Endodermal cell (in vitro differentiated cells): ENCODE results near the gene PCDHA1. TPM values are rescaled to one million over a fixed set of nuclear protein-coding genes. Genes with fewer than 3 reads are reported as not detected.
A peak's percentile ranks its signal among the peaks of the same experiment; 100 is the strongest.

ENCODE experiments used
- DNase-seq: peaks from one replicate; pipeline ENCODE4 v3.0.0-alpha.2; 2017
- H3K27ac ChIP-seq: 2 replicates; pipeline ENCODE4 v1.5.1; 2013; ENCODE audit warnings: mild to moderate bottlenecking, low read depth, low read length, moderate library complexity
- H3K27me3 ChIP-seq: 2 replicates; pipeline ENCODE4 v1.6.1; 2013; ENCODE audit warnings: mild to moderate bottlenecking, low read length, moderate library complexity; ENCODE audit not compliant: insufficient read depth, control insufficient read depth, poor library complexity, severe bottlenecking
- H3K36me3 ChIP-seq: 2 replicates; pipeline ENCODE4 v1.7.0; 2013; ENCODE audit warnings: mild to moderate bottlenecking, low read length, moderate library complexity; ENCODE audit not compliant: control insufficient read depth, insufficient read depth
- H3K4me1 ChIP-seq: one replicate; pipeline ENCODE4 v1.7.0; 2013; ENCODE audit warnings: low read length; ENCODE audit not compliant: control insufficient read depth, insufficient read depth
- H3K4me3 ChIP-seq: 2 replicates; pipeline ENCODE4 v1.5.1; 2013; ENCODE audit warnings: mild to moderate bottlenecking, low read length, moderate library complexity
- H3K9ac ChIP-seq: 2 replicates; pipeline ENCODE4 v1.6.1; 2013; ENCODE audit warnings: mild to moderate bottlenecking, low read length, moderate library complexity; ENCODE audit not compliant: poor library complexity, severe bottlenecking; ENCODE audit errors: extremely low read depth
- H3K9me3 ChIP-seq: 2 replicates; pipeline ENCODE4 v1.6.1; 2013; ENCODE audit warnings: mild to moderate bottlenecking, low read length, moderate library complexity; ENCODE audit not compliant: control insufficient read depth
- H3K27ac Mint-ChIP-seq: 2 replicates; pipeline ENCODE4 v1.8.0; 2020; ENCODE audit warnings: mixed read lengths
- H3K27me3 Mint-ChIP-seq: 2 replicates; pipeline ENCODE4 v1.8.0; 2021; ENCODE audit warnings: mild to moderate bottlenecking, mixed read lengths; ENCODE audit not compliant: insufficient read depth
- H3K36me3 Mint-ChIP-seq: 2 replicates; pipeline ENCODE4 v1.8.0; 2020; ENCODE audit warnings: low read depth, mixed read lengths
- H3K4me1 Mint-ChIP-seq: 2 replicates; pipeline ENCODE4 v1.8.0; 2020; ENCODE audit warnings: mixed read lengths
- H3K4me3 Mint-ChIP-seq: 2 replicates; pipeline ENCODE4 v1.8.0; 2020; ENCODE audit warnings: mild to moderate bottlenecking, moderate library complexity, mixed read lengths
- H3K9me3 Mint-ChIP-seq: 2 replicates; pipeline ENCODE4 v1.8.0; 2020; ENCODE audit warnings: mild to moderate bottlenecking, mixed read lengths
- WGBS, 2 experiments: methylation state at CpG; one replicate each; pipeline versions ENCODE4 v1.1.5 to v1.1.7; 2013; ENCODE audit warnings: missing lambda C conversion rate in 2 of 2, mixed read lengths in 1 of 2; ENCODE audit not compliant: insufficient coverage in 1 of 2, insufficient read length in 1 of 2; 5-methylcytosine and 5-hydroxymethylcytosine counted together
- total RNA-seq, 2 donors: library from RNA; stranded (reverse); fragmentation: NEBNext Ultra II Directional in 1 of 2; extraction: Animal tissue kit (Norgen Biotek cat#: 25700) in 1 of 2; gene quantifications; 2 replicates in 1 of 2; 3 replicates in 1 of 2; pipeline ENCODE4 v1.2.1, GENCODE V29; 2021
- TF ChIP-seq, protein P1 (sequence below): fragments of 200-600 bp; sonication (generic); conservative IDR thresholded peaks from 2 replicates; pipeline ENCODE4 v1.5.0; 2021; ENCODE audit warnings: antibody characterized with exemption, mild to moderate bottlenecking

The PCDHA1 gene
- total RNA-seq, 2 donors from 2014 or later = 0.18 to 2.9 TPM

DNA sequence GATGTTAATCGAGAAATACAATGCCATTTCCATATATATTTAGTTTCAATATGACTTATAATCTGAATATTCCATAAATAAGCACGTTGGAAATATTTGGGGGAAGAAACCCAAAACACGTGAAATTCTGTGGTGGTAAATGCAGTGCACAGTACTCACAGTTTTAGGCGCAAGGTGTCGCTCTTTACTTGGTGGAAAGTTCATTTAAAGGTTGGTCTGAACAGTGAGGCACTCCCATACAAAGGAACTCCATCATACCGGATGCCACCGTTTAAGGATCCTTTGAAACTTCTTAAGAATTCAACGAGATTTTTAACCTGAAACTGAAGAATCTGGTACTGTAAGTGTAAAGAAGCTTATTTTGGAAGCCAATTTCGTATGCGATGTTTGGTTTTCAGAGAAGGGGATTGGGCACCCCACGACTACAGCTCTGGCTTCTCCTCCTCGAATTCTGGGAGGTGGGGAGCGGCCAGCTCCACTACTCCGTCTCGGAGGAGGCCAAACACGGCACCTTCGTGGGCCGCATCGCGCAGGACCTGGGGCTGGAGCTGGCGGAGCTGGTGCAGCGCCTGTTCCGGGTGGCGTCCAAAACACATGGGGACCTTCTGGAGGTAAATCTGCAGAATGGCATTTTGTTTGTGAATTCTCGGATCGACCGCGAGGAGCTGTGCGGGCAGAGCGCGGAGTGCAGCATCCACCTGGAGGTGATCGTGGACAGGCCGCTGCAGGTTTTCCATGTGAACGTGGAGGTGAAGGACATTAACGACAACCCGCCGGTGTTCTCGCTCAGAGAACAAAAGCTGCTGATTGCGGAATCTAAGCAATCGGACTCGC, 83.0 kb downstream of the PCDHA1 start, which contains the start of gene PCDHA11:
Gene PCDHA11, plus strand, starts transcription at position 237 of the 834 bp plus-strand sequence. Its CDS starts 147 bp downstream, at position 384.
- TF ChIP-seq, protein P1, sequence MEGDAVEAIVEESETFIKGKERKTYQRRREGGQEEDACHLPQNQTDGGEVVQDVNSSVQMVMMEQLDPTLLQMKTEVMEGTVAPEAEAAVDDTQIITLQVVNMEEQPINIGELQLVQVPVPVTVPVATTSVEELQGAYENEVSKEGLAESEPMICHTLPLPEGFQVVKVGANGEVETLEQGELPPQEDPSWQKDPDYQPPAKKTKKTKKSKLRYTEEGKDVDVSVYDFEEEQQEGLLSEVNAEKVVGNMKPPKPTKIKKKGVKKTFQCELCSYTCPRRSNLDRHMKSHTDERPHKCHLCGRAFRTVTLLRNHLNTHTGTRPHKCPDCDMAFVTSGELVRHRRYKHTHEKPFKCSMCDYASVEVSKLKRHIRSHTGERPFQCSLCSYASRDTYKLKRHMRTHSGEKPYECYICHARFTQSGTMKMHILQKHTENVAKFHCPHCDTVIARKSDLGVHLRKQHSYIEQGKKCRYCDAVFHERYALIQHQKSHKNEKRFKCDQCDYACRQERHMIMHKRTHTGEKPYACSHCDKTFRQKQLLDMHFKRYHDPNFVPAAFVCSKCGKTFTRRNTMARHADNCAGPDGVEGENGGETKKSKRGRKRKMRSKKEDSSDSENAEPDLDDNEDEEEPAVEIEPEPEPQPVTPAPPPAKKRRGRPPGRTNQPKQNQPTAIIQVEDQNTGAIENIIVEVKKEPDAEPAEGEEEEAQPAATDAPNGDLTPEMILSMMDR = peak; percentile 80
- Histone ChIP-seq H3K9ac (peak within 1 kb of the TSS; percentile 81), H3K27me3 (no peaks in the 10 kb centered on the region), H3K27ac (peak within 1 kb of the TSS; percentile 60), H3K9me3 (peaks cover 5% of the 10 kb centered on the region), H3K36me3 (peaks cover 6% of the 10 kb centered on the region), H3K4me3 (peak within 1 kb of the TSS; percentile 98), H3K4me1 (no peaks in the 10 kb centered on the region)
- Mint-ChIP-seq H3K36me3 (peaks cover 30% of the 10 kb centered on the region), H3K27me3 (no peaks in the 10 kb centered on the region), H3K9me3 (peaks cover 17% of the 10 kb centered on the region), H3K4me3 (peak within 1 kb of the TSS; percentile 88), H3K27ac (peak within 1 kb of the TSS; percentile 95), H3K4me1 (no peaks in the 10 kb centered on the region)
- DNase-seq = peak; percentile 79
- WGBS, 2 experiments = 18 to 36% methylated on average over 13 to 40 of the region's 41 CpGs

DNA sequence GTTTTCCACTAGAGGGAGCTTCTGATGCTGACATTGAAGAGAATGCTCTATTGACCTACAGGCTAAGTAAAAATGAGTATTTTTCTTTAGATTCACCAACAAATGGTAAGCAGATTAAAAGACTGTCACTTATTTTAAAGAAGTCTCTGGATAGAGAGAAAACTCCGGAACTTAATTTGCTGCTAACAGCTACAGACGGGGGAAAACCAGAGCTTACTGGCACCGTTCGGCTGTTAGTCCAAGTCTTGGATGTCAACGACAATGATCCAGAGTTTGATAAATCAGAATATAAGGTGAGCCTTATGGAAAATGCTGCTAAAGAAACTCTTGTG, 83.6 kb downstream of the PCDHA1 start:
- H3K27ac Mint-ChIP-seq = no peak overlapping the region
- H3K36me3 ChIP-seq = peaks cover 6% of the 10 kb centered on the region
- no peaks in the 10 kb centered on the region for H3K27me3 ChIP-seq
- peaks cover 28% of the 10 kb centered on the region for H3K36me3 Mint-ChIP-seq
- TF ChIP-seq, protein P1 = peak; percentile 81
- H3K4me1 ChIP-seq = no peaks in the 10 kb centered on the region
- DNase-seq = no peak
- peaks cover 4% of the 10 kb centered on the region for H3K4me1 Mint-ChIP-seq
- no peak overlapping the region for H3K27ac ChIP-seq
- WGBS, 2 experiments = 81 to 96% methylated on average over 4 to 5 of the region's 5 CpGs
- peaks cover 17% of the 10 kb centered on the region for H3K9me3 Mint-ChIP-seq
- H3K9ac ChIP-seq = peak overlapping the region; percentile 81
- H3K4me3 Mint-ChIP-seq = peak overlapping the region; percentile 88
- peak overlapping the region; percentile 98 for H3K4me3 ChIP-seq
- H3K9me3 ChIP-seq = peaks cover 5% of the 10 kb centered on the region
- no peaks in the 10 kb centered on the region for H3K27me3 Mint-ChIP-seq

DNA sequence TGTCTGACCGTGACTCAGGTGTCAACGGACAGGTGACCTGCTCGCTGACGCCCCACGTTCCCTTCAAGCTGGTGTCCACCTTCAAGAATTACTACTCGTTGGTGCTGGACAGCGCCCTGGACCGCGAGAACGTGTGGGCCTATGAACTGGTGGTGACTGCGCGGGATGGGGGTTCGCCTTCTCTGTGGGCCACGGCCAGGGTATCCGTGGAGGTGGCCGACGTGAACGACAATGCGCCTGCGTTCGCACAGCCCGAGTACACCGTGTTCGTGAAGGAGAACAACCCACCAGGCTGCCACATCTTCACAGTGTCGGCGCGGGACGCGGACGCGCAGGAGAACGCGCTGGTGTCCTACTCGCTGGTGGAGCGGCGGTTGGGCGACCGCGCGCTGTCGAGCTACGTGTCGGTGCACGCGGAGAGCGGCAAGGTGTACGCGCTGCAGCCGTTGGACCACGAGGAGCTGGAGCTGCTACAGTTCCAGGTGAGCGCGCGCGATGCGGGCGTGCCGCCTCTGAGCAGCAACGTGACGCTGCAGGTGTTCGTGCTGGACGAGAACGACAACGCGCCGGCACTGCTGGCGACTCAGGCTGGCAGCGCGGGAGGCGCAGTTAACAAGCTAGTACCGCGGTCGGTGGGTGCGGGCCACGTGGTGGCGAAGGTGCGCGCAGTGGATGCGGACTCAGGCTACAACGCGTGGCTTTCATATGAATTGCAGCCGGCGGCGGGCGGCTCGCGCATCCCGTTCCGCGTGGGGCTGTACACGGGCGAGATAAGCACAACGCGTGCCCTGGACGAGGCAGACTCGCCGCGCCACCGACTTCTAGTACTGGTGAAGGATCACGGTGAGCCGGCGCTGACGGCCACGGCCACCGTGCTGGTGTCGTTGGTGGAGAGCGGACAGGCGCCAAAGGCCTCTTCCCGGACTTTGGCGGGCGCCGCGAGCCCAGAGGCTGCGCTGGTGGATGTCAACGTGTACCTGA, 84.6 kb downstream of the PCDHA1 start:
- peaks cover 5% of the 10 kb centered on the region for H3K9me3 ChIP-seq
- Mint-ChIP-seq H3K9me3 (peaks cover 17% of the 10 kb centered on the region), H3K4me3 (no peak overlapping the region), H3K27me3 (no peaks in the 10 kb centered on the region), H3K27ac (no peak overlapping the region), H3K36me3 (peaks cover 25% of the 10 kb centered on the region), H3K4me1 (peaks cover 8% of the 10 kb centered on the region)
- WGBS, 2 experiments = 96 to 97% methylated on average over 103 to 114 of the region's 114 CpGs
- H3K27me3 ChIP-seq = no peaks in the 10 kb centered on the region
- TF ChIP-seq, protein P1 = no peak
- H3K36me3 ChIP-seq = peaks cover 6% of the 10 kb centered on the region
- peak; percentile 43 for DNase-seq
- H3K27ac ChIP-seq = no peak overlapping the region
- peak overlapping the region; percentile 98 for H3K4me3 ChIP-seq
- no peak overlapping the region for H3K9ac ChIP-seq
- no peaks in the 10 kb centered on the region for H3K4me1 ChIP-seq
